ENCODE results near the gene AKR7A2. TPM values are rescaled to one million over a fixed set of nuclear protein-coding genes. Genes with fewer than 3 reads are reported as not detected.

AKR7A2 gene
- total and polyA plus RNA-seq, 9 of the 15 experiments (the other 6 are each of a cell fraction or from before 2014, with no cell fraction given), result 2.0 to 78.4 (median 49.4) TPM

DNA sequence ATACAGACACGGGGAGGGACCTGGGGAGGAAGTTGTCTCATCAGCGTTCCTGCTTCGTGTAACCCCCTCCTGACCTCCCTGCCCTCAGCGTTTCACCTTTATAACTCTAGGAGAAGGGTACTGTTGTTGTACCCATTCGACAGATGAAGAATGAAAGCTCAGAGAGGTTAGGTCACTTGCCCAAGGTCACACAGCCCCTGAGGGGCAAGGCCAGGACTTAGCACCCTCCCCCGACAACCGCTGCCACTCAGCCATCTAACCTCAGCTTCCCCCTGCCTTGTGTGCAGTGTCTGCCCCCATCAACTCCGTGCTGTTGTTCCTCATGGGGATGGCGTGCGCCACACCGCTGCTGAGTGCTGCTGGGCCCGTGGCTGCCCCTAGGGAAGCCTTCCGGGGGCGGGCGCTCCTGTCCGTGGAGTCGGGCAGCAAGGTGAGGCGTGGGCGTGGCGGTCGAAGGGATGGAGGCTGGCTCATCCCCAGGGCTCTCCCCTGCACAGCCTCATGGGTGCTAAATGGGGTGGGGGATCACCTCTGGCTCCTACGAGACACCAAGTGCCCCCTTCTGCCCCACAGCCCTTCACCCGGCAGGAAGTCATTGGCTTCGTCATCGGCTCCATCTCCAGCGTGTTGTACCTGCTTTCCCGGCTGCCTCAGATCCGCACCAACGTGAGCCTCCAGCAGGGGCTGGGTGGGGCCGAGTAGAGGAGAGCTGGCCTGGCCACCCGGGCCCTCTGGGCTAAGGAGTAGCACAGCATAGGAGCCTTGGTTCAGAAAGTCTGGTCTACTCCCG, 14.2 kb upstream of the AKR7A2 start (continued):
- TF ChIP-seq ZBTB33 (CRISPR knock-in tag; IDR thresholded peaks at IDR 0.05) (peak; percentile 89; the same call in 1 of the 2 replicates), MYC (IDR thresholded peaks at IDR 0.05; ENCODE audit: low read depth, low read length) (no peak), MYC (CRISPR knock-in tag; IDR thresholded peaks at IDR 0.05; ENCODE audit: borderline replicate concordance, low read depth) (0 out of 2 replicates have a peak, but pooled peaks have one; percentile 44), GABPB1 (CRISPR knock-in tag; IDR thresholded peaks at IDR 0.05) (peak; percentile 75), PTBP1 (IDR thresholded peaks at IDR 0.05; ENCODE audit: low read depth, low read length) (peak; percentile 84; the same call in 1 of the 2 replicates), POLR2G (IDR thresholded peaks at IDR 0.05; ENCODE audit: low read depth, low read length) (peak; percentile 47; the same call in 1 of the 2 replicates), CTBP1 (IDR thresholded peaks at IDR 0.05; ENCODE audit: borderline replicate concordance) (0 out of 2 replicates have a peak, but pooled peaks have one; percentile 3), KDM1A (IDR thresholded peaks at IDR 0.05) (peak; percentile 74 to 78; a peak in 2 of 4 replicates), ZEB2 (IDR thresholded peaks at IDR 0.05) (no peak), ZNF583 (CRISPR knock-in tag; IDR thresholded peaks at IDR 0.05) (no peak), RBM25 (IDR thresholded peaks at IDR 0.05; ENCODE audit: low read depth, low read length, severe bottlenecking) (peak; percentile 96), ID3 (CRISPR knock-in tag; IDR thresholded peaks at IDR 0.05) (no peak), ID3 (tag; IDR thresholded peaks at IDR 0.05) (0 out of 2 replicates have a peak, but pooled peaks have one; percentile 13), CBX1 (IDR thresholded peaks at IDR 0.05; ENCODE audit: low read depth) (peak; percentile 72; the same call in 1 of the 2 replicates), RCOR1 (IDR thresholded peaks at IDR 0.05; ENCODE audit: borderline replicate concordance in 1 of 2, low read depth in 2 of 2, low read length in 2 of 2) (0 out of 4 replicates have a peak, but pooled peaks of 1 of the 2 experiments have one; percentile 21), SPI1 (IDR thresholded peaks at IDR 0.05; ENCODE audit: borderline replicate concordance, low read depth, low read length) (peak; percentile 49; the same call in 1 of the 2 replicates), HDGF (IDR thresholded peaks at IDR 0.05) (no peak), ADNP (tag; IDR thresholded peaks at IDR 0.05) (peak; percentile 83), E2F4 (CRISPR knock-in tag; IDR thresholded peaks at IDR 0.05; ENCODE audit: low read depth) (0 out of 2 replicates have a peak, but pooled peaks have one; percentile 33), ZFP91 (CRISPR knock-in tag; IDR thresholded peaks at IDR 0.05) (0 out of 2 replicates have a peak, but pooled peaks have one; percentile 52)
- TF ChIP-seq, protein P1, sequence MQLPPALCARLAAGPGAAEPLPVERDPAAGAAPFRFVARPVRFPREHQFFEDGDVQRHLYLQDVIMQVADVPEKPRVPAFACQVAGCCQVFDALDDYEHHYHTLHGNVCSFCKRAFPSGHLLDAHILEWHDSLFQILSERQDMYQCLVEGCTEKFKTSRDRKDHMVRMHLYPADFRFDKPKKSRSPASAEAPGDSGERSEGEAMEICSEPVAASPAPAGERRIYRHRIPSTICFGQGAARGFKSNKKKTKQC (CRISPR knock-in tag; IDR thresholded peaks at IDR 0.05), result 0 out of 2 replicates have a peak, but pooled peaks have one; percentile 20

Data from K562 (cell line).